AG10803 (cell line): ENCODE results near the gene PLXDC1.

ENCODE experiments used
- DNase-seq: peaks from one replicate; pipeline ENCODE4 v3.0.0; 2010; ENCODE audit warnings: low read depth
- H3K4me3 ChIP-seq: 2 replicates; pipeline ENCODE4 v1.5.1; 2011; ENCODE audit warnings: mild to moderate bottlenecking, low read length, control low read depth
- CTCF ChIP-seq: conservative IDR thresholded peaks from 2 replicates; pipeline ENCODE4 v1.5.1; 2011; ENCODE audit warnings: mild to moderate bottlenecking, low read length, control low read depth, inconsistent platforms

PLXDC1 gene

GRCh38 chr17:39079836-39080235 is 71.6 kb downstream of the PLXDC1 start:
- DNase-seq = no peak
- TF ChIP-seq CTCF = no peak
- H3K4me3 ChIP-seq = no peak overlapping the region

GRCh38 chr17:39077866-39078265 is 73.6 kb downstream of the PLXDC1 start:
- no peak for TF ChIP-seq CTCF
- DNase-seq = no peak
- H3K4me3 ChIP-seq = no peak overlapping the region

GRCh38 chr17:39077252-39077651 is 74.2 kb downstream of the PLXDC1 start:
- no peak for DNase-seq
- TF ChIP-seq CTCF = no peak
- H3K4me3 ChIP-seq = no peak overlapping the region

- TF ChIP-seq CTCF = no peak
- DNase-seq = no peak
- no peak overlapping the region for H3K4me3 ChIP-seq
Observed at GRCh38 chr17:39074676-39075075, 76.8 kb downstream of the PLXDC1 start.

GRCh38 chr17:39073916-39074315 is 77.5 kb downstream of the PLXDC1 start:
- DNase-seq = no peak
- H3K4me3 ChIP-seq = no peak overlapping the region
- TF ChIP-seq CTCF = no peak

- no peak for DNase-seq
- no peak for TF ChIP-seq CTCF
- H3K4me3 ChIP-seq = no peak overlapping the region
Observed at GRCh38 chr17:39073353-39073752, 78.1 kb downstream of the PLXDC1 start.

- DNase-seq = no peak
- no peak for TF ChIP-seq CTCF
- no peak overlapping the region for H3K4me3 ChIP-seq
Observed at GRCh38 chr17:39071573-39071972, 79.9 kb downstream of the PLXDC1 start.
